ENCODE measurements around the gene NPIPB2. TPM values are rescaled to one million over a fixed set of nuclear protein-coding genes. Genes with fewer than 3 reads are reported as not detected.
"Not testable (repeated sequence)": the region's sequence is repeated elsewhere in the genome, so short reads cannot be mapped to it uniquely, and the experiment has no call there.

NPIPB2 gene
- total RNA-seq, 1 donor, result 6.0 TPM

GRCh38 chr16:11967195-11967911, 25.5 kb upstream of the NPIPB2 start:
- Histone ChIP-seq H3K27me3 (ENCODE audit: insufficient read depth, low read length) (no peaks in the 10 kb centered on the region), H3K4me1 (ENCODE audit: insufficient read depth, low read length) (peaks cover 31% of the 10 kb centered on the region), H3K9me3 (ENCODE audit: low read depth, low read length) (no peaks in the 10 kb centered on the region), H3K4me3 (ENCODE audit: low read length) (no peak overlapping the region)

- Histone ChIP-seq H3K27me3 (ENCODE audit: insufficient read depth, low read length) (no peaks in the 10 kb centered on the region), H3K9me3 (ENCODE audit: low read depth, low read length) (no peaks in the 10 kb centered on the region), H3K4me1 (ENCODE audit: insufficient read depth, low read length) (peaks cover 32% of the 10 kb centered on the region), H3K4me3 (ENCODE audit: low read length) (no peak overlapping the region)
Measured at GRCh38 chr16:11966173-11966572, 24.3 kb upstream of the NPIPB2 start.

GRCh38 chr16:11964761-11965551, 23.1 kb upstream of the NPIPB2 start, which contains the start of gene TNFRSF17:
TSS of gene TNFRSF17 (plus strand) at chr16:11965210. CDS start at chr16:11965325, 115 bp downstream.
- Histone ChIP-seq H3K4me3 (ENCODE audit: low read length) (no peak within 1 kb of the TSS), H3K4me1 (ENCODE audit: insufficient read depth, low read length) (peaks cover 32% of the 10 kb centered on the region), H3K27me3 (ENCODE audit: insufficient read depth, low read length) (no peaks in the 10 kb centered on the region), H3K9me3 (ENCODE audit: low read depth, low read length) (no peaks in the 10 kb centered on the region)

GRCh38 chr16:11963706-11964105, 21.9 kb upstream of the NPIPB2 start:
- H3K4me1 ChIP-seq (ENCODE audit: insufficient read depth, low read length), result peaks cover 35% of the 10 kb centered on the region
- no peak overlapping the region for H3K4me3 ChIP-seq (ENCODE audit: low read length)

GRCh38 chr16:11962978-11963377, 21.1 kb upstream of the NPIPB2 start:
- not testable (repeated sequence) for H3K4me3 ChIP-seq (ENCODE audit: low read length)
- peaks cover 36% of the 10 kb centered on the region for H3K4me1 ChIP-seq (ENCODE audit: insufficient read depth, low read length)

More at GRCh38 chr16:11963706-11964105, 21.9 kb upstream of the NPIPB2 start:
- Histone ChIP-seq H3K27me3 (ENCODE audit: insufficient read depth, low read length) (no peaks in the 10 kb centered on the region), H3K9me3 (ENCODE audit: low read depth, low read length) (no peaks in the 10 kb centered on the region)

GRCh38 chr16:11962457-11962856, 20.6 kb upstream of the NPIPB2 start:
- not testable (repeated sequence) for H3K4me3 ChIP-seq (ENCODE audit: low read length); H3K27me3 ChIP-seq (ENCODE audit: insufficient read depth, low read length); H3K9me3 ChIP-seq (ENCODE audit: low read depth, low read length)
- H3K4me1 ChIP-seq (ENCODE audit: insufficient read depth, low read length), result peaks cover 33% of the 10 kb centered on the region

More at GRCh38 chr16:11962978-11963377, 21.1 kb upstream of the NPIPB2 start:
- H3K9me3 ChIP-seq (ENCODE audit: low read depth, low read length); H3K27me3 ChIP-seq (ENCODE audit: insufficient read depth, low read length): not testable (repeated sequence)

- Histone ChIP-seq H3K4me1 (ENCODE audit: insufficient read depth, low read length) (peaks cover 9% of the 10 kb centered on the region), H3K27me3 (ENCODE audit: insufficient read depth, low read length) (no peaks in the 10 kb centered on the region), H3K4me3 (ENCODE audit: low read length) (no peak overlapping the region), H3K9me3 (ENCODE audit: low read depth, low read length) (no peaks in the 10 kb centered on the region)
Measured at GRCh38 chr16:11957591-11958395, 15.9 kb upstream of the NPIPB2 start.

- Histone ChIP-seq H3K9me3 (ENCODE audit: low read depth, low read length) (no peaks in the 10 kb centered on the region), H3K4me3 (ENCODE audit: low read length) (no peak overlapping the region), H3K27me3 (ENCODE audit: insufficient read depth, low read length) (no peaks in the 10 kb centered on the region), H3K4me1 (ENCODE audit: insufficient read depth, low read length) (peaks cover 4% of the 10 kb centered on the region)
Measured at GRCh38 chr16:11956558-11956957, 14.7 kb upstream of the NPIPB2 start.

- H3K4me3 ChIP-seq (ENCODE audit: low read length), result no peak overlapping the region
- H3K4me1 ChIP-seq (ENCODE audit: insufficient read depth, low read length), result peaks cover 4% of the 10 kb centered on the region
- H3K9me3 ChIP-seq (ENCODE audit: low read depth, low read length), result no peaks in the 10 kb centered on the region
- H3K27me3 ChIP-seq (ENCODE audit: insufficient read depth, low read length), result no peaks in the 10 kb centered on the region
Measured at GRCh38 chr16:11955713-11956123, 13.9 kb upstream of the NPIPB2 start.

GRCh38 chr16:11953576-11953975, 11.7 kb upstream of the NPIPB2 start:
- H3K27me3 ChIP-seq (ENCODE audit: insufficient read depth, low read length); H3K4me3 ChIP-seq (ENCODE audit: low read length); H3K9me3 ChIP-seq (ENCODE audit: low read depth, low read length); H3K4me1 ChIP-seq (ENCODE audit: insufficient read depth, low read length): not testable (repeated sequence)

GRCh38 chr16:11950388-11950787, 8.5 kb upstream of the NPIPB2 start:
- Histone ChIP-seq H3K4me3 (ENCODE audit: low read length) (no peak overlapping the region), H3K9me3 (ENCODE audit: low read depth, low read length) (no peaks in the 10 kb centered on the region), H3K4me1 (ENCODE audit: insufficient read depth, low read length) (no peaks in the 10 kb centered on the region), H3K27me3 (ENCODE audit: insufficient read depth, low read length) (no peaks in the 10 kb centered on the region)

- H3K9me3 ChIP-seq (ENCODE audit: low read depth, low read length), result no peaks in the 10 kb centered on the region
- H3K4me3 ChIP-seq (ENCODE audit: low read length), result no peak overlapping the region
- no peaks in the 10 kb centered on the region for H3K4me1 ChIP-seq (ENCODE audit: insufficient read depth, low read length)
- no peaks in the 10 kb centered on the region for H3K27me3 ChIP-seq (ENCODE audit: insufficient read depth, low read length)
Measured at GRCh38 chr16:11949527-11949926, 7.7 kb upstream of the NPIPB2 start.

- no peak overlapping the region for H3K4me3 ChIP-seq (ENCODE audit: low read length)
- H3K27me3 ChIP-seq (ENCODE audit: insufficient read depth, low read length), result no peaks in the 10 kb centered on the region
- no peaks in the 10 kb centered on the region for H3K9me3 ChIP-seq (ENCODE audit: low read depth, low read length)
- H3K4me1 ChIP-seq (ENCODE audit: insufficient read depth, low read length), result no peaks in the 10 kb centered on the region
Measured at GRCh38 chr16:11948819-11949218, 7.0 kb upstream of the NPIPB2 start.

GRCh38 chr16:11946433-11946832, 4.6 kb upstream of the NPIPB2 start:
- Histone ChIP-seq H3K9me3 (ENCODE audit: low read depth, low read length) (no peaks in the 10 kb centered on the region), H3K4me1 (ENCODE audit: insufficient read depth, low read length) (no peaks in the 10 kb centered on the region), H3K27me3 (ENCODE audit: insufficient read depth, low read length) (no peaks in the 10 kb centered on the region), H3K4me3 (ENCODE audit: low read length) (no peak overlapping the region)

GRCh38 chr16:11927350-11927749, 14.5 kb downstream of the NPIPB2 start:
- H3K27me3 ChIP-seq (ENCODE audit: insufficient read depth, low read length); H3K9me3 ChIP-seq (ENCODE audit: low read depth, low read length); H3K4me1 ChIP-seq (ENCODE audit: insufficient read depth, low read length); H3K4me3 ChIP-seq (ENCODE audit: low read length): not testable (repeated sequence)

Measured in mononuclear cell (primary cell).